Heart right ventricle (tissue), 16 donors: ENCODE data around the gene NDUFA3. TPM values are rescaled to one million over a fixed set of nuclear protein-coding genes. Genes with fewer than 3 reads are reported as not detected.

Experiments
- ATAC-seq, 8 donors: fragments of 200-7000 bp; cut with Tn5 transposase; one replicate each; pipeline ENCODE4 v1.9.1; 2020; ENCODE audit warnings: mild to moderate bottlenecking in 8 of 8, moderate library complexity in 8 of 8, moderate number of reproducible peaks in 1 of 8
- DNase-seq, 2 donors: peaks; one replicate each; pipeline ENCODE4 v3.0.0-alpha.2; 2020
- H3K27ac ChIP-seq, 10 donors: fragments of 200-600 bp; sonication (generic) in 2 of 10; one replicate each; pipeline versions ENCODE4 v1.5.0 to v1.8.0; 2020 to 2022; ENCODE audit warnings: mild to moderate bottlenecking in 3 of 10
- H3K27me3 ChIP-seq, 7 donors: fragments of 200-600 bp; one replicate each; pipeline ENCODE4 v1.8.0; 2021 to 2022; ENCODE audit warnings: mild to moderate bottlenecking in 2 of 7
- H3K36me3 ChIP-seq, 9 donors: fragments of 200-600 bp; sonication (generic) in 1 of 9; one replicate each; pipeline versions ENCODE4 v1.5.0 to v1.8.0; 2020 to 2022; ENCODE audit warnings: mild to moderate bottlenecking in 2 of 9
- H3K4me1 ChIP-seq, 9 donors: fragments of 200-600 bp; sonication (generic) in 1 of 9; one replicate each; pipeline versions ENCODE4 v1.5.0 to v1.8.0; 2020 to 2022; ENCODE audit warnings: mild to moderate bottlenecking in 4 of 9
- H3K4me3 ChIP-seq, 10 donors: fragments of 200-600 bp; sonication (generic) in 2 of 10; one replicate each; pipeline versions ENCODE4 v1.5.0 to v1.8.0; 2020 to 2022; ENCODE audit warnings: mild to moderate bottlenecking in 7 of 10, moderate library complexity in 2 of 10
- H3K9me3 ChIP-seq, 11 donors: fragments of 200-600 bp in 10 of 11; sonication (generic) in 2 of 11; one replicate each; pipeline versions ENCODE4 v1.5.0 to v1.8.0; 2013 to 2022; ENCODE audit warnings: mild to moderate bottlenecking in 2 of 11, control low read depth in 1 of 11, moderate library complexity in 1 of 11
- WGBS, 2 donors: extraction: QIAGEN DNeasy Blood & Tissue Kit; methylation state at CpG; one replicate each; pipeline ENCODE4 v1.1.7; 2013; ENCODE audit warnings: inconsistent platforms in 1 of 2; 5-methylcytosine and 5-hydroxymethylcytosine counted together
- intact Hi-C, 10 donors: fragments of 100-400 bp; cut with DNase I; formaldehyde crosslinking; loops; one replicate each; pipeline versions ENCODE4 v1.11.1 to v1.14.2; 2022
- polyA plus RNA-seq, 2 donors: library from polyadenylated mRNA; stranded (reverse); fragments of 200-250 nt; gene quantifications; one replicate each; pipeline ENCODE4 v1.2.3, GENCODE V29; 2013
- total RNA-seq, 10 donors: library from RNA; stranded (reverse); fragmentation: NEBNext Ultra II Directional in 3 of 10; extraction: Animal tissue kit (Norgen Biotek cat#: 25700) in 3 of 10; gene quantifications; one replicate each; pipeline versions ENCODE4 v1.2.1 to v1.2.4, GENCODE V29; 2021 to 2023
- TF ChIP-seq, protein P1 (sequence below), 9 donors: fragments of 200-600 bp; sonication (generic) in 2 of 9; IDR thresholded peaks; one replicate each; pipeline versions ENCODE4 v1.5.0 to v1.8.0; 2021 to 2022; ENCODE audit warnings: antibody characterized with exemption in 9 of 9, mild to moderate bottlenecking in 5 of 9, moderate library complexity in 1 of 9
- donor health status: Arrhythmogenic right ventricular cardiomyopathy.
- donor health status: ischemic (EF 13 %, LVEDD 7.1; RV severe dilation, severe dysfunction).
- donor health status: healthy with polysubstance abuse.
- donor health status: DM: no; HTN: yes; CAD: no.
- donor health status: DM: no; HTN: no; CAD: no.
- donor health status: ischemic (EF 25% LVEDD 6.9; RV normal size, moderate dysfunction).
- donor health status: ischemic (EF 25% LVEDD 5.7; RV mildly dilated, moderate dysfunction).
- donor health status: healthy.
- donor health status: DM: yes; HTN: yes; CAD: no.
- donor health status: Ischemic cardiomyopathy.
- donor health status: ischemic (EF 35%, LVEDD 5.7; RV mildly dilated, moderate dysfunction).
- donor health status: nonischemic (EF 11% LVEDD 7.7; RV severe dilation, severe dysfunction).
- donor health status: DM: yes; HTN: yes; CAD: no.
- donor health status: PGD.
- donor health status: ischemic (EF 29% LVEDD 5.4; RV normal size, mild dysfunction).
- donor health status: nonischemic (EF 23%, LVEDD 6.1; RV moderate dilation, normal function).

The NDUFA3 gene
- total and polyA plus RNA-seq, 12 donors = 239 to 3,395 (median 360) TPM

- Histone ChIP-seq H3K4me1 (peaks cover 10 to 30% (median 26%) of the 10 kb centered on the region in 9 donors), H3K27me3 (no peaks in the 10 kb centered on the region), H3K4me3 (peak within 1 kb of the TSS; percentile 62 to 95 (median 74)), H3K27ac (peak within 1 kb of the TSS; percentile 83 to 96 (median 92)), H3K9me3 (no peaks in the 10 kb centered on the region), H3K36me3 (peaks cover 0 to 48% (median 32%) of the 10 kb centered on the region in 9 donors)
- WGBS, 2 donors = 0% methylated on average over 60 of the region's 60 CpGs
- peak; percentile 92 to 98 for DNase-seq
- intact Hi-C loops = loop anchor here in 3 of 10 donors (1.0 to 10.0 kb wide), 4 partner anchors 13 to 251 kb away; partner anchors contain the start of genes CNOT3 (in 2 of the 3), NDUFA3 (in 2 of the 3) and MYADM (in 1 of the 3)
- TF ChIP-seq, protein P1, sequence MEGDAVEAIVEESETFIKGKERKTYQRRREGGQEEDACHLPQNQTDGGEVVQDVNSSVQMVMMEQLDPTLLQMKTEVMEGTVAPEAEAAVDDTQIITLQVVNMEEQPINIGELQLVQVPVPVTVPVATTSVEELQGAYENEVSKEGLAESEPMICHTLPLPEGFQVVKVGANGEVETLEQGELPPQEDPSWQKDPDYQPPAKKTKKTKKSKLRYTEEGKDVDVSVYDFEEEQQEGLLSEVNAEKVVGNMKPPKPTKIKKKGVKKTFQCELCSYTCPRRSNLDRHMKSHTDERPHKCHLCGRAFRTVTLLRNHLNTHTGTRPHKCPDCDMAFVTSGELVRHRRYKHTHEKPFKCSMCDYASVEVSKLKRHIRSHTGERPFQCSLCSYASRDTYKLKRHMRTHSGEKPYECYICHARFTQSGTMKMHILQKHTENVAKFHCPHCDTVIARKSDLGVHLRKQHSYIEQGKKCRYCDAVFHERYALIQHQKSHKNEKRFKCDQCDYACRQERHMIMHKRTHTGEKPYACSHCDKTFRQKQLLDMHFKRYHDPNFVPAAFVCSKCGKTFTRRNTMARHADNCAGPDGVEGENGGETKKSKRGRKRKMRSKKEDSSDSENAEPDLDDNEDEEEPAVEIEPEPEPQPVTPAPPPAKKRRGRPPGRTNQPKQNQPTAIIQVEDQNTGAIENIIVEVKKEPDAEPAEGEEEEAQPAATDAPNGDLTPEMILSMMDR (IDR thresholded peaks at IDR 0.05) = no peak
- ATAC-seq = peak; percentile 93 to 97 (median 96)
These were observed 12.7 kb downstream of the NDUFA3 start, which contains the start of the genes PRPF31 and TFPT for GRCh38 chr19:54115109-54116063. TSS of gene PRPF31 (plus strand) at chr19:54115754. CDS start at chr19:54118279, 2,525 bp downstream. TSS of gene TFPT (minus strand) at chr19:54115657. CDS start at chr19:54115269, 388 bp downstream.

GRCh38 chr19:54121259-54121658 lies 18.6 kb downstream of the NDUFA3 start:
- DNase-seq (no peak), ATAC-seq (no peak)
- intact Hi-C loops = no loop called here
- Histone ChIP-seq H3K27ac (no peak overlapping the region), H3K4me1 (peaks cover 6 to 11% (median 8%) of the 10 kb centered on the region in 9 donors), H3K4me3 (no peak overlapping the region), H3K9me3 (no peaks in the 10 kb centered on the region), H3K27me3 (no peaks in the 10 kb centered on the region), H3K36me3 (peaks cover 4 to 84% (median 69%) of the 10 kb centered on the region in 9 donors)
- TF ChIP-seq, protein P1 (IDR thresholded peaks at IDR 0.05) = no peak
- WGBS, 2 donors = 96% methylated on average over 10 of the region's 10 CpGs

DNA sequence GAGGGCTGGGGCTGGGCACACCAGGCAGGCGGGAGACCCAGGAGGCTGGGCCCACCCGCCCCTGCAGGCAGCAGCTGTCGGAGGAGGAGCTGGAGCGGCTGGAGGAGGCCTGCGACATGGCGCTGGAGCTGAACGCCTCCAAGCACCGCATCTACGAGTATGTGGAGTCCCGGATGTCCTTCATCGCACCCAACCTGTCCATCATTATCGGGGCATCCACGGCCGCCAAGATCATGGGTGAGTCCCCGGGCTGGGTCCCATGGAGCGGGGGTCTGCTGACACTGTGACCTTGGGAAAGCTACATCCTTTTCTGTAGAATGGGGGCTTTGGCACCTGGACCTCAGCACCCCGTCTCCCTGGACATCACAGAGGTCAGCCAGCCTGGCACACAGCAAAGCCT lies 21.0 kb downstream of the NDUFA3 start:
- H3K36me3 ChIP-seq = peaks cover 4 to 100% (median 87%) of the 10 kb centered on the region in 9 donors
- 95 to 97% methylated on average over 15 to 17 of the region's 17 CpGs for WGBS, 2 donors
- no peaks in the 10 kb centered on the region for H3K27me3 ChIP-seq
- no peak for ATAC-seq
- H3K4me3 ChIP-seq = no peak overlapping the region
- no peak for DNase-seq
- no peak overlapping the region for H3K27ac ChIP-seq
- H3K9me3 ChIP-seq = no peaks in the 10 kb centered on the region
- H3K4me1 ChIP-seq = no peaks in the 10 kb centered on the region
- intact Hi-C loops = no loop called here
- TF ChIP-seq, protein P1 (IDR thresholded peaks at IDR 0.05) = no peak

GRCh38 chr19:54124393-54124792 lies 21.7 kb downstream of the NDUFA3 start:
- H3K9me3 ChIP-seq = no peaks in the 10 kb centered on the region
- peaks cover 7 to 100% (median 89%) of the 10 kb centered on the region in 9 donors for H3K36me3 ChIP-seq
- no peaks in the 10 kb centered on the region for H3K27me3 ChIP-seq
- no peaks in the 10 kb centered on the region for H3K4me1 ChIP-seq
- TF ChIP-seq, protein P1 (IDR thresholded peaks at IDR 0.05) = no peak
- WGBS, 2 donors = 92 to 94% methylated on average over 19 of the region's 19 CpGs
- intact Hi-C loops = no loop called here
- H3K27ac ChIP-seq = no peak overlapping the region
- no peak for ATAC-seq
- DNase-seq = no peak
- H3K4me3 ChIP-seq = no peak overlapping the region
